ENCODE results near the gene PDSS2. TPM values are rescaled to one million over a fixed set of nuclear protein-coding genes. Genes with fewer than 3 reads are reported as not detected.

Gene PDSS2
- polyA plus RNA-seq, 4 donors: 6.5 to 14.8 (median 11.6) TPM

DNA sequence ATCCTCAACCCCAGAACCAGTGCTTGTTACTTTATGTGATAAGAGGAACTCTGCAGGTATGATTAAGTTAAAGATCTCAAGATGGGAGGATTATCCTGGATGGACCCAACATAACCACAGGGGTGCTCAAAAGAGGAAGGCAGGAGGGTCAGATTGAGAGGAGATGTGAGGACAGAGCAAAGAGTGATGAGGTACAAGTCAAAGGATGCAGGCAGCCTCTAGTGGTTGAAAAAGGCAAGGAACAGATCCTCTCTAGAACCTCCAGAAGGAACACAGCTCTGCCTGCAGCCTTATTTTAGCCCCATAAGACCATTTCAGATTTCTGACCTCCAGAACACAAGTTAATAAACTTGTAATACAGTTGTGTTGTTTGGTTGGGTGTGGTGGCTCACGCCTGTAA, 41.2 kb downstream of the PDSS2 start:
- no peak overlapping the region for H3K27ac ChIP-seq (ENCODE audit: low read depth in 1 of 3, low read length in 2 of 3)
- H3K4me3 ChIP-seq (ENCODE audit: low read depth in 1 of 3, low read length in 3 of 3): no peak overlapping the region
- peaks cover 0 to 2% (median 2%) of the 10 kb centered on the region in 3 donors for H3K4me1 ChIP-seq (ENCODE audit: control insufficient read depth in 3 of 3, insufficient read depth in 2 of 3, low read depth in 1 of 3, low read length in 2 of 3)
- WGBS, 3 donors: 75 to 95% (median 94%) methylated on average over 1 of the region's 1 CpG
- no peaks in the 10 kb centered on the region for H3K9me3 ChIP-seq (ENCODE audit: control insufficient read depth in 2 of 2, insufficient read depth in 1 of 2, low read depth in 1 of 2, low read length in 1 of 2)
- no peaks in the 10 kb centered on the region for H3K27me3 ChIP-seq (ENCODE audit: control insufficient read depth in 3 of 3, insufficient read depth in 3 of 3, low read length in 3 of 3)
- DNase-seq (peak in 1 of 2 donors; percentile 5), FAIRE-seq (no peak)
- no peaks in the 10 kb centered on the region for H3K36me3 ChIP-seq (ENCODE audit: control insufficient read depth in 3 of 3, insufficient read depth in 2 of 3, low read depth in 1 of 3, low read length in 3 of 3)

DNA sequence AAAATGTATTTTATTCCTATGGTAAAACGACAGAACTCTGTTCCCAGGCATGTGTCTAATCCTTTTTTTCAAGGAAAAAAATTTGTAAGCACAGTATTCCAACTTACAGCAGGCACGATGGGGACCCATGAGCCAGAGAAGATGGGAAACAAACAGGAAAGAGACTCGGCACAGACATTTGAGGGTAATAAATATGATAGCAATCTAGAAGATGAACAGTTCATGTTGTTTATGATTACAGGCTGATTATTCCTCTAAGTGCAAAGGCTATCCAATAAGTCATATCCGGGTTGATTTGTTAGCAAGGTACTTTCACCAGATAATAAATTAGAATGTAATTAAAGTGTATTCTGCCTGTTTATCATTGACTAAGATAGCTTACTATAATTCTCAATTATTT, 43.2 kb downstream of the PDSS2 start:
- Histone ChIP-seq H3K27me3 (ENCODE audit: control insufficient read depth in 3 of 3, insufficient read depth in 3 of 3, low read length in 3 of 3) (no peaks in the 10 kb centered on the region), H3K27ac (ENCODE audit: low read depth in 1 of 3, low read length in 2 of 3) (no peak overlapping the region), H3K4me1 (ENCODE audit: control insufficient read depth in 3 of 3, insufficient read depth in 2 of 3, low read depth in 1 of 3, low read length in 2 of 3) (peaks cover 0 to 2% (median 2%) of the 10 kb centered on the region in 3 donors), H3K4me3 (ENCODE audit: low read depth in 1 of 3, low read length in 3 of 3) (no peak overlapping the region), H3K36me3 (ENCODE audit: control insufficient read depth in 3 of 3, insufficient read depth in 2 of 3, low read depth in 1 of 3, low read length in 3 of 3) (no peaks in the 10 kb centered on the region), H3K9me3 (ENCODE audit: control insufficient read depth in 2 of 2, insufficient read depth in 1 of 2, low read depth in 1 of 2, low read length in 1 of 2) (no peaks in the 10 kb centered on the region)
- no peak for DNase-seq
- no peak for FAIRE-seq
- WGBS, 3 donors: 56 to 70% (median 67%) methylated on average over 4 of the region's 4 CpGs

DNA sequence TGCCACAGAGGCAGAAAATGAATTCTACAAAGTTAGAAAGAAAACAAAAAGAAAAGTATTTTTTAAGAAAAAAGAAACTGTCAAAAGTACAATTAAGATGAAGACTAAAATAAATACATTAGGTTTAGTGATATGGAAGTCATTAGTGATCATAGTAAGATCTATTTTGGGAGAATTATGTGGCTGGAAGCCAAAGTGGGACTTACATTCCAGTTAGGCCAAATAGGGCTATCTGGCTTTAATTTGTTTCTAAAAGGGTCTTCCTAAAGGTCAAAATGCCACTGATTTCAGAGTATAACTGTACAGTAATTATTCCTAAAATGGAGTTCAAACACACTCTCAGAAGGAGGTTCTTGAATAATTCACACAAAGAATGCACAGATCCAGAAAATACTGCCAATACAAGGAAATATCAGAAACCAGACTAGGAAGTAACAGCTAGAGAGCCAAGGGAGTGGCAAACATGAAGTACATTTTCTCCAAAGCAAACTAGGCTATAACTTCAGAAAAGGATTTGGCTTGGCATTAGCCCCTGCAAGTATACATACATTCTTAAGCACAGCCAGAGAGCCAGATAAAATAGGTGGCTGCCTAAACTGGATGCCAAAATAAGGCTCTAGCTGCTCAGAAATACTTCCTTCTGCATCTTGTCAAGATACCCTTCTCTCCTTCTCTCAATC, 45.3 kb downstream of the PDSS2 start:
- DNase-seq (no peak), FAIRE-seq (no peak)
- no peaks in the 10 kb centered on the region for H3K9me3 ChIP-seq (ENCODE audit: control insufficient read depth in 2 of 2, insufficient read depth in 1 of 2, low read depth in 1 of 2, low read length in 1 of 2)
- no peaks in the 10 kb centered on the region for H3K27me3 ChIP-seq (ENCODE audit: control insufficient read depth in 3 of 3, insufficient read depth in 3 of 3, low read length in 3 of 3)
- no peaks in the 10 kb centered on the region for H3K36me3 ChIP-seq (ENCODE audit: control insufficient read depth in 3 of 3, insufficient read depth in 2 of 3, low read depth in 1 of 3, low read length in 3 of 3)
- peaks cover 0 to 2% (median 2%) of the 10 kb centered on the region in 3 donors for H3K4me1 ChIP-seq (ENCODE audit: control insufficient read depth in 3 of 3, insufficient read depth in 2 of 3, low read depth in 1 of 3, low read length in 2 of 3)
- no peak overlapping the region for H3K27ac ChIP-seq (ENCODE audit: low read depth in 1 of 3, low read length in 2 of 3)
- no peak overlapping the region for H3K4me3 ChIP-seq (ENCODE audit: low read depth in 1 of 3, low read length in 3 of 3)

DNA sequence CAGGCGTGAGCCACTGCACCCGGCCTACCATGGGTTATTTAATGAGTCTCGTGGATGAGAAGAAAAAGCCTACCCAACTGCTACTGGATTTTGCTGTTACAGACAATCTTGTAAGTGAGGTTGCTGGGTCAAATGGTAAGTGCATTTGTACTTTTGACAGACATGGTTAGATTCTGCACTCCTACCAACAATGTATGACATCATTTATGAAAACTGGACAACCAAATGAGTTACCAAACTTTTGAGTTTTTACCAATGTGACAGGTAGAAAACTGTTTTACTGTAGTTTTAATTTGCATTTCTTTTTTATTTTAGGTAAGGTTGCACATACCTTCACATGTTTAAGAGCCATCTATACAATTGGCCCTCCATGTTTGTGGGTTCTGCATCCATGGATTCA, 48.2 kb downstream of the PDSS2 start:
- Histone ChIP-seq H3K27me3 (ENCODE audit: control insufficient read depth in 3 of 3, insufficient read depth in 3 of 3, low read length in 3 of 3) (no peaks in the 10 kb centered on the region), H3K4me1 (ENCODE audit: control insufficient read depth in 3 of 3, insufficient read depth in 2 of 3, low read depth in 1 of 3, low read length in 2 of 3) (peaks cover 0 to 2% (median 0%) of the 10 kb centered on the region in 3 donors), H3K4me3 (ENCODE audit: low read depth in 1 of 3, low read length in 3 of 3) (no peak overlapping the region), H3K36me3 (ENCODE audit: control insufficient read depth in 3 of 3, insufficient read depth in 2 of 3, low read depth in 1 of 3, low read length in 3 of 3) (no peaks in the 10 kb centered on the region), H3K9me3 (ENCODE audit: control insufficient read depth in 2 of 2, insufficient read depth in 1 of 2, low read depth in 1 of 2, low read length in 1 of 2) (no peaks in the 10 kb centered on the region), H3K27ac (ENCODE audit: low read depth in 1 of 3, low read length in 2 of 3) (no peak overlapping the region)
- FAIRE-seq: no peak
- WGBS, 3 donors: 95 to 99% (median 96%) methylated on average over 3 of the region's 3 CpGs
- DNase-seq: no peak

DNA sequence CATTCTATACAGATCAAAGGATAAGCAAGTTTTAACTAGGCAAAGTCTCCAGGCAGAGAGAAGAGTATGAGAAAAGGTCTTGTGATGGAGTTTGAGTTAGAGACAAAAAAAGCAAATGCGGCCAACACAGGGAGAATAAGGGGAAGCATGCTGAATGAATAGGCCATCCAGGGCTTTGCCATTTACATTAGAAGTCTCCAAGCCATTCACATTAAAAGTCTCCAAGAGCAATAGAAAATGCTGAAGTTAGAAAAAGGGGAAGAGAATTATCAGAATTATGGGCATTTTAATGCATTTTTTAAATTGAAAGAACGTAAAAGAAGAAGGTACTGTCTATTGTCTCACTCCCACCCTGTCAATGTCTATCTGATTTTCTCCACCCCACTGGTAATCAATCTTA, 49.4 kb downstream of the PDSS2 start:
- Histone ChIP-seq H3K4me1 (ENCODE audit: control insufficient read depth in 3 of 3, insufficient read depth in 2 of 3, low read depth in 1 of 3, low read length in 2 of 3) (no peaks in the 10 kb centered on the region), H3K27me3 (ENCODE audit: control insufficient read depth in 3 of 3, insufficient read depth in 3 of 3, low read length in 3 of 3) (no peaks in the 10 kb centered on the region), H3K9me3 (ENCODE audit: control insufficient read depth in 2 of 2, insufficient read depth in 1 of 2, low read depth in 1 of 2, low read length in 1 of 2) (peaks cover 0 to 3% of the 10 kb centered on the region in 2 donors), H3K4me3 (ENCODE audit: low read depth in 1 of 3, low read length in 3 of 3) (no peak overlapping the region), H3K27ac (ENCODE audit: low read depth in 1 of 3, low read length in 2 of 3) (no peak overlapping the region), H3K36me3 (ENCODE audit: control insufficient read depth in 3 of 3, insufficient read depth in 2 of 3, low read depth in 1 of 3, low read length in 3 of 3) (no peaks in the 10 kb centered on the region)
- WGBS, 3 donors: 95 to 100% (median 98%) methylated on average over 2 of the region's 2 CpGs
- DNase-seq (no peak), FAIRE-seq (no peak)

DNA sequence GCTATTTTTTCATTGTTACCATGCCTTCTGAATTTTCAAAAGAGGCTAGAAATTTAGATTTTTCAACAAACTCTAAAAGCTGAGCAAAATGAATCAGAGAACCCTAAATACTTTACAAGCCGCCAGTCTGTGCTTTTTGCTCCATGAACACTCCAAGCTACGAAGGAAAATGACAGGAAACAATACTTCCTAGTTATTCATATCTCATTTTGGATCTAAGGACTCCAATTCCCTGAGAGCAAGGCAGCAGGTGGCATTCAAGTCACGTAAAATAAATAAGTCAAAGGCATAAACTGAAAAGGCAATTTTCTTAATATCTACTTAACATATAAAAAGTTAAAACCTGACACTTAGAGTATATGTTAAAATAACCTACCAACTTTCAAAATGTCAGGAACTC, 50.6 kb downstream of the PDSS2 start:
- Histone ChIP-seq H3K4me3 (ENCODE audit: low read depth in 1 of 3, low read length in 3 of 3) (no peak overlapping the region), H3K9me3 (ENCODE audit: control insufficient read depth in 2 of 2, insufficient read depth in 1 of 2, low read depth in 1 of 2, low read length in 1 of 2) (peaks cover 0 to 13% of the 10 kb centered on the region in 2 donors), H3K27me3 (ENCODE audit: control insufficient read depth in 3 of 3, insufficient read depth in 3 of 3, low read length in 3 of 3) (no peaks in the 10 kb centered on the region), H3K4me1 (ENCODE audit: control insufficient read depth in 3 of 3, insufficient read depth in 2 of 3, low read depth in 1 of 3, low read length in 2 of 3) (no peaks in the 10 kb centered on the region), H3K36me3 (ENCODE audit: control insufficient read depth in 3 of 3, insufficient read depth in 2 of 3, low read depth in 1 of 3, low read length in 3 of 3) (no peaks in the 10 kb centered on the region), H3K27ac (ENCODE audit: low read depth in 1 of 3, low read length in 2 of 3) (no peak overlapping the region)
- no peak for DNase-seq
- 67 to 85% (median 79%) methylated on average over 3 of the region's 3 CpGs for WGBS, 3 donors
- FAIRE-seq: no peak

DNA sequence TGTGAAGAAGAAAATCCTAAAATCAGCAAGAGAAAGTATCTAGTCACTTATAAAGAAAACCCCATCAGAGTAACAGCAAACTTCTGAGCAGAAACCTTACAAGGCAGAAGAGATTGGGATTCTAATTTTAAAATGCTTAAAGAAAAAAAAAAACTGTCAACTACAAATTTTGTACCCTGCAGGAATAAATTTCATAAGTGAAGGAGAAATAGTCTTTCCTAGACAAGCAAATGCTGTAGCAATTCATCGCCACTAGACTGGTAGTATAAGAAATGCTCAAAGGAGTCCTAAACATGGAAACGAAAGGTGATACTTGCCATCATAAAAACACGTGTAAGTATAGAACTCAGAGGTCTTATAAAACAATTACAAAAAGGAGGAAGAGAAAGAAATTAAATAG, 54.4 kb downstream of the PDSS2 start:
- 97 to 98% (median 97%) methylated on average over 3 of the region's 3 CpGs for WGBS, 3 donors
- no peaks in the 10 kb centered on the region for H3K27me3 ChIP-seq (ENCODE audit: control insufficient read depth in 3 of 3, insufficient read depth in 3 of 3, low read length in 3 of 3)
- FAIRE-seq: no peak
- peaks cover 0 to 15% (median 0%) of the 10 kb centered on the region in 3 donors for H3K36me3 ChIP-seq (ENCODE audit: control insufficient read depth in 3 of 3, insufficient read depth in 2 of 3, low read depth in 1 of 3, low read length in 3 of 3)
- peaks cover 0 to 44% of the 10 kb centered on the region in 2 donors for H3K9me3 ChIP-seq (ENCODE audit: control insufficient read depth in 2 of 2, insufficient read depth in 1 of 2, low read depth in 1 of 2, low read length in 1 of 2)
- H3K27ac ChIP-seq (ENCODE audit: low read depth in 1 of 3, low read length in 2 of 3): no peak overlapping the region
- H3K4me3 ChIP-seq (ENCODE audit: low read depth in 1 of 3, low read length in 3 of 3): no peak overlapping the region
- no peaks in the 10 kb centered on the region for H3K4me1 ChIP-seq (ENCODE audit: control insufficient read depth in 3 of 3, insufficient read depth in 2 of 3, low read depth in 1 of 3, low read length in 2 of 3)
- no peak for DNase-seq

DNA sequence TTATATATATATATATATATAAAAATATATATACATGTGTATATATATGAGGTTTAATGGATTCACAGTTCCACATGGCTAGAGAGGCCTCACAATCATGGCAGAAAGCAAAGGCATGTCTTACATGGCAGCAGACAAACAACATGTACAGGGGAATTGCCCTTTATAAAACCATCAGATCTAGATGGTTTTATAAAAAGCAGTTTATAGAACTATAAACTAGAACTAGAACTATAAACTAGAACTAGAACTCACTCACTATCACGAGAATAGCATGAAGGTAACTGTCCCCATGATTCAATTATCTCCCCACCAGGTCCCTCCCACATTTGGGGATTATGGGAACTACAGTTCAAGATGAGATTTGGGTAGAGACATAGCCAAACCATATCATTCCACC, 56.8 kb downstream of the PDSS2 start:
- Histone ChIP-seq H3K27me3 (ENCODE audit: control insufficient read depth in 3 of 3, insufficient read depth in 3 of 3, low read length in 3 of 3) (no peaks in the 10 kb centered on the region), H3K4me1 (ENCODE audit: control insufficient read depth in 3 of 3, insufficient read depth in 2 of 3, low read depth in 1 of 3, low read length in 2 of 3) (no peaks in the 10 kb centered on the region), H3K36me3 (ENCODE audit: control insufficient read depth in 3 of 3, insufficient read depth in 2 of 3, low read depth in 1 of 3, low read length in 3 of 3) (peaks cover 0 to 16% (median 0%) of the 10 kb centered on the region in 3 donors), H3K9me3 (ENCODE audit: control insufficient read depth in 2 of 2, insufficient read depth in 1 of 2, low read depth in 1 of 2, low read length in 1 of 2) (peaks cover 0 to 50% of the 10 kb centered on the region in 2 donors), H3K4me3 (ENCODE audit: low read depth in 1 of 3, low read length in 3 of 3) (no peak overlapping the region), H3K27ac (ENCODE audit: low read depth in 1 of 3, low read length in 2 of 3) (no peak overlapping the region)
- 92 to 100% (median 96%) methylated on average over 1 of the region's 1 CpG for WGBS, 3 donors
- no peak for FAIRE-seq
- DNase-seq: no peak

DNA sequence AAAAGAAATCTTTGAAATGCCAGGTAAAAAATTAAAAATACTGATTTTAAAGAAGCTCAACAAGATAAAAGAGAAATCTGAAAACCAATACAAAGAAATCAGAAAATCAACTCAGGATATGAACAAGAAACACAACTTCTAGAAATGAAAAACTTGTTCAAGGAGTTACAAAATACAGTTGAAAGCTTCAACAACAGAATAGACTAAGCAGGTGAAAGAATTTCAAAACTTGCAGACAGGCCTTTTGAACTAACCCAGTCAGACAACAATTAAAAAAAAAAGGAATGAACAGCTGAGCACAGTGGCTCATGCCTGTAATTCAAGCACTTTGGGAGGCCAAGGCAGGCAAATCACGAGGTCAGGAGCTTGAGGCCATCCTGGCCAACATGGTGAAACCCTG, 57.8 kb downstream of the PDSS2 start:
- no peaks in the 10 kb centered on the region for H3K4me1 ChIP-seq (ENCODE audit: control insufficient read depth in 3 of 3, insufficient read depth in 2 of 3, low read depth in 1 of 3, low read length in 2 of 3)
- WGBS, 3 donors: 95 to 100% (median 97%) methylated on average over 1 of the region's 1 CpG
- no peak for FAIRE-seq
- no peaks in the 10 kb centered on the region for H3K27me3 ChIP-seq (ENCODE audit: control insufficient read depth in 3 of 3, insufficient read depth in 3 of 3, low read length in 3 of 3)
- peaks cover 0 to 52% of the 10 kb centered on the region in 2 donors for H3K9me3 ChIP-seq (ENCODE audit: control insufficient read depth in 2 of 2, insufficient read depth in 1 of 2, low read depth in 1 of 2, low read length in 1 of 2)
- no peak for DNase-seq
- H3K36me3 ChIP-seq (ENCODE audit: control insufficient read depth in 3 of 3, insufficient read depth in 2 of 3, low read depth in 1 of 3, low read length in 3 of 3): peaks cover 0 to 16% (median 0%) of the 10 kb centered on the region in 3 donors
- no peak overlapping the region for H3K4me3 ChIP-seq (ENCODE audit: low read depth in 1 of 3, low read length in 3 of 3)
- no peak overlapping the region for H3K27ac ChIP-seq (ENCODE audit: low read depth in 1 of 3, low read length in 2 of 3)

All from small intestine (tissue), 7 donors.